H1 (cell line): ENCODE measurements around the gene MSL3B.

Experiments
- CTCF ChIA-PET: fragments of 300-600 bp; sonication (Branson Sonifier 250); formaldehyde crosslinking; loops from one replicate; lab custom pipeline; 2021; ENCODE audit not compliant: partially characterized antibody; lab: Charles Lee
- POLR2A ChIA-PET: fragments of 300-600 bp; sonication (Branson Sonifier 250); formaldehyde crosslinking; loops from one replicate; lab custom pipeline; 2021; ENCODE audit warnings: inconsistent platforms; ENCODE audit not compliant: partially characterized antibody; lab: Charles Lee
- DNase-seq, 2 experiments: peaks; one replicate each; pipeline versions ENCODE4 v3.0.0 to v3.0.0-alpha.2; 2010 to 2022; ENCODE audit warnings: low spot score in 2 of 2, low read depth in 1 of 2, mixed read lengths in 1 of 2
- FAIRE-seq: peaks from 2 replicates; lab custom pipeline; 2011; peaks lifted over from hg19 to GRCh38; lab: Jason Lieb, UNC
- H2AFZ ChIP-seq: 2 replicates; pipeline ENCODE4 v1.8.1; 2012; ENCODE audit warnings: low read length, inconsistent platforms
- H2AK5ac ChIP-seq: 2 replicates; pipeline ENCODE4 v1.6.1; 2013; ENCODE audit warnings: low read depth, low read length
- H2BK120ac ChIP-seq: replicated peaks from 2 replicates; pipeline ENCODE3; 2013; ENCODE audit warnings: low read depth, low read length, inconsistent platforms
- H2BK12ac ChIP-seq: 2 replicates; pipeline ENCODE4 v1.6.1; 2013; ENCODE audit warnings: low read depth, low read length
- H2BK15ac ChIP-seq: 2 replicates; pipeline ENCODE4 v1.6.1; 2013; ENCODE audit warnings: low read length
- H2BK20ac ChIP-seq: 2 replicates; pipeline ENCODE4 v1.6.1; 2013; ENCODE audit warnings: low read length
- H2BK5ac ChIP-seq: 2 replicates; pipeline ENCODE4 v1.6.1; 2013; ENCODE audit warnings: low read depth, low read length
- H3K14ac ChIP-seq: 2 replicates; pipeline ENCODE4 v1.6.1; 2013; ENCODE audit warnings: inconsistent platforms; ENCODE audit not compliant: insufficient read length
- H3K18ac ChIP-seq: 2 replicates; pipeline ENCODE4 v1.6.1; 2013; ENCODE audit warnings: low read length; ENCODE audit errors: extremely low read depth
- H3K23ac ChIP-seq: 2 replicates; pipeline ENCODE4 v1.6.1; 2013; ENCODE audit warnings: inconsistent platforms; ENCODE audit not compliant: insufficient read length
- H3K23me2 ChIP-seq: 2 replicates; pipeline ENCODE4 v1.6.1; 2013; ENCODE audit warnings: low read depth, low read length
- H3K27ac ChIP-seq: 2 replicates; pipeline ENCODE4 v1.6.1; 2011; ENCODE audit warnings: low read depth, low read length, inconsistent platforms
- H3K27me3 ChIP-seq, 4 experiments: replicated peaks in 1 of 4; 1 replicate in 1 of 4; 2 replicates in 3 of 4; pipeline versions ENCODE4 v1.6.1 to v1.8.1; 2011 to 2013; ENCODE audit warnings: low read length in 3 of 4, mild to moderate bottlenecking in 3 of 4, inconsistent platforms in 2 of 4, mixed read lengths in 2 of 4, moderate library complexity in 1 of 4; ENCODE audit not compliant: control insufficient read depth in 3 of 4, insufficient read depth in 3 of 4; ENCODE audit errors: extremely low read depth in 1 of 4
- H3K36me3 ChIP-seq, 4 experiments: 2 replicates each; pipeline versions ENCODE4 v1.6.1 to v1.8.1; 2011 to 2013; ENCODE audit warnings: mild to moderate bottlenecking in 4 of 4, low read length in 3 of 4, moderate library complexity in 2 of 4, control low read depth in 1 of 4, inconsistent platforms in 1 of 4; ENCODE audit not compliant: insufficient read depth in 4 of 4, control insufficient read depth in 2 of 4
- H3K4ac ChIP-seq: replicated peaks from 2 replicates; pipeline ENCODE3; 2013; ENCODE audit warnings: low read length, low read depth, mixed read lengths, inconsistent platforms; ENCODE audit not compliant: insufficient read length
- H3K4me1 ChIP-seq, 4 experiments: replicated peaks in 1 of 4; 1 replicate in 1 of 4; 2 replicates in 3 of 4; pipeline versions ENCODE4 v1.6.1 to v1.8.1; 2011 to 2013; ENCODE audit warnings: low read length in 3 of 4, inconsistent platforms in 2 of 4, mixed read lengths in 1 of 4; ENCODE audit not compliant: insufficient read depth in 4 of 4, control insufficient read depth in 3 of 4
- H3K4me2 ChIP-seq, 2 experiments: 2 replicates each; pipeline versions ENCODE4 v1.6.1 to v1.8.1; 2011 to 2013; ENCODE audit warnings: low read depth in 2 of 2, low read length in 2 of 2, control low read depth in 1 of 2, inconsistent platforms in 1 of 2, mild to moderate bottlenecking in 1 of 2; ENCODE audit not compliant: insufficient read depth in 1 of 2
- H3K4me3 ChIP-seq, 4 experiments: fragments of 200-600, 300-600 bp in 1 of 4; sonication (generic), shearing (Covaris generic), sonication (Bioruptor Twin) in 1 of 4; 2 replicates each; pipeline versions ENCODE4 v1.5.1 to v1.8.1; 2011 to 2016; ENCODE audit warnings: low read length in 4 of 4, low read depth in 3 of 4, control low read depth in 2 of 4, inconsistent platforms in 2 of 4, mild to moderate bottlenecking in 2 of 4, mixed read lengths in 1 of 4, moderate library complexity in 1 of 4; ENCODE audit not compliant: insufficient read depth in 2 of 4; ENCODE audit errors: extremely low read depth in 1 of 4
- H3K56ac ChIP-seq: replicated peaks from 2 replicates; pipeline ENCODE3; 2013; ENCODE audit warnings: low read depth, mild to moderate bottlenecking, mixed read lengths, low read length, inconsistent platforms; ENCODE audit not compliant: insufficient read length
- H3K79me1 ChIP-seq: 2 replicates; pipeline ENCODE4 v1.6.1; 2013; ENCODE audit warnings: low read depth, low read length, control low read depth
- H3K79me2 ChIP-seq, 2 experiments: 2 replicates each; pipeline versions ENCODE4 v1.6.1 to v1.8.1; 2012 to 2013; ENCODE audit warnings: low read length in 2 of 2, mild to moderate bottlenecking in 2 of 2, inconsistent platforms in 1 of 2; ENCODE audit not compliant: insufficient read depth in 2 of 2, control insufficient read depth in 1 of 2
- H3K9ac ChIP-seq, 4 experiments: replicated peaks in 1 of 4; 1 replicate in 1 of 4; 2 replicates in 3 of 4; pipeline versions ENCODE4 v1.6.1 to v1.8.1; 2011 to 2013; ENCODE audit warnings: low read depth in 3 of 4, low read length in 3 of 4, control low read depth in 2 of 4, mild to moderate bottlenecking in 2 of 4, moderate library complexity in 2 of 4, inconsistent platforms in 1 of 4; ENCODE audit errors: extremely low read depth in 1 of 4
- H3K9me3 ChIP-seq, 2 experiments: 2 replicates each; pipeline versions ENCODE4 v1.6.1 to v1.8.1; 2012 to 2013; ENCODE audit warnings: mild to moderate bottlenecking in 2 of 2, moderate library complexity in 2 of 2, control low read depth in 1 of 2, inconsistent platforms in 1 of 2, low read depth in 1 of 2, low read length in 1 of 2, mixed read lengths in 1 of 2; ENCODE audit not compliant: insufficient read depth in 2 of 2
- H4K20me1 ChIP-seq, 2 experiments: replicated peaks in 1 of 2; 2 replicates each; pipeline versions ENCODE3 to v1.8.1; 2011 to 2013; ENCODE audit warnings: inconsistent platforms in 2 of 2, low read length in 2 of 2, mild to moderate bottlenecking in 1 of 2; ENCODE audit not compliant: insufficient read depth in 2 of 2, control insufficient read depth in 1 of 2
- H4K5ac ChIP-seq: 2 replicates; pipeline ENCODE4 v1.6.1; 2013; ENCODE audit warnings: low read length, low read depth, mixed read lengths, inconsistent platforms; ENCODE audit not compliant: insufficient read length
- H4K8ac ChIP-seq: 2 replicates; pipeline ENCODE4 v1.8.0; 2013; ENCODE audit warnings: mild to moderate bottlenecking, moderate library complexity, low read length, inconsistent platforms; ENCODE audit not compliant: insufficient read depth; ENCODE audit errors: extremely low read depth
- H4K91ac ChIP-seq: replicated peaks from 2 replicates; pipeline ENCODE3; 2013; ENCODE audit warnings: low read length, mixed read lengths, inconsistent platforms; ENCODE audit not compliant: insufficient read length
- BACH1 ChIP-seq: IDR thresholded peaks from 2 replicates; pipeline ENCODE4 v1.6.1; 2012; ENCODE audit warnings: low read length, improper control_type of control experiment
- CEBPB ChIP-seq: IDR thresholded peaks from 2 replicates; pipeline ENCODE4 v1.6.1; 2012; ENCODE audit warnings: low read depth, low read length
- EGR1 ChIP-seq: IDR thresholded peaks from 2 replicates; pipeline ENCODE4 v1.6.1; 2011; ENCODE audit warnings: low read depth, low read length, borderline replicate concordance
- EZH2 ChIP-seq: fragments of 200-600 bp; sonication (generic); IDR thresholded peaks from 2 replicates; pipeline ENCODE4 v1.7.1; 2012; ENCODE audit warnings: low read depth, mild to moderate bottlenecking, moderate library complexity, low read length, inconsistent platforms; ENCODE audit not compliant: severe bottlenecking
- GTF2F1 ChIP-seq: IDR thresholded peaks from 2 replicates; pipeline ENCODE4 v1.6.1; 2012; ENCODE audit warnings: low read depth, low read length, improper control_type of control experiment, borderline replicate concordance
- HDAC2 ChIP-seq, 2 experiments: fragments of 300-600 bp in 1 of 2; sonication (generic) in 1 of 2; IDR thresholded peaks; 2 replicates each; pipeline ENCODE4 v1.6.1; 2011 to 2012; ENCODE audit warnings: low read depth in 2 of 2, low read length in 2 of 2, mild to moderate bottlenecking in 2 of 2, moderate library complexity in 2 of 2, borderline replicate concordance in 1 of 2, inconsistent platforms in 1 of 2
- JUN ChIP-seq: IDR thresholded peaks from 2 replicates; pipeline ENCODE4 v1.6.1; 2011; ENCODE audit warnings: low read depth, mild to moderate bottlenecking, improper control_type of control experiment, low read length
- RBBP5 ChIP-seq: IDR thresholded peaks from 2 replicates; pipeline ENCODE4 v1.7.1; 2012; ENCODE audit warnings: low read depth, mild to moderate bottlenecking, inconsistent platforms, low read length, moderate library complexity, borderline replicate concordance
- SIN3A ChIP-seq, 2 experiments: IDR thresholded peaks in 1 of 2; conservative IDR thresholded peaks in 1 of 2; 2 replicates each; pipeline ENCODE4 v1.6.1; 2011 to 2012; ENCODE audit warnings: low read length in 2 of 2, improper control_type of control experiment in 1 of 2, low read depth in 1 of 2, mild to moderate bottlenecking in 1 of 2
- SP4 ChIP-seq: IDR thresholded peaks from 2 replicates; pipeline ENCODE4 v1.6.1; 2012; ENCODE audit warnings: low read length, inconsistent platforms
- SRF ChIP-seq: IDR thresholded peaks from 2 replicates; pipeline ENCODE4 v1.6.1; 2011; ENCODE audit warnings: mild to moderate bottlenecking, low read depth, low read length, moderate library complexity
- TBP ChIP-seq: IDR thresholded peaks from 2 replicates; pipeline ENCODE4 v1.6.1; 2011; ENCODE audit warnings: low read depth, low read length, improper control_type of control experiment
- YY1 ChIP-seq: IDR thresholded peaks from 2 replicates; pipeline ENCODE4 v1.6.1; 2011; ENCODE audit warnings: low read depth, mild to moderate bottlenecking, low read length
- ZNF274 ChIP-seq: IDR thresholded peaks from 2 replicates; pipeline ENCODE4 v1.7.0; 2012; ENCODE audit warnings: low read length, borderline replicate concordance; ENCODE audit errors: extremely low read depth
- WGBS, 2 experiments: shearing (Covaris generic) in 1 of 2; methylation state at CpG; one replicate each; pipeline versions ENCODE4 v1.1.6 to v1.1.7; 2013 to 2015; ENCODE audit warnings: low lambda C conversion rate in 2 of 2, mixed read lengths in 2 of 2, inconsistent platforms in 1 of 2, low coverage in 1 of 2, missing lambda C conversion rate in 1 of 2; ENCODE audit not compliant: insufficient replicate concordance in 2 of 2, insufficient coverage in 1 of 2, insufficient read length in 1 of 2; ENCODE audit errors: extremely low coverage in 1 of 2, missing lambda C conversion rate in 1 of 2; 5-methylcytosine and 5-hydroxymethylcytosine counted together

The MSL3B gene

DNA sequence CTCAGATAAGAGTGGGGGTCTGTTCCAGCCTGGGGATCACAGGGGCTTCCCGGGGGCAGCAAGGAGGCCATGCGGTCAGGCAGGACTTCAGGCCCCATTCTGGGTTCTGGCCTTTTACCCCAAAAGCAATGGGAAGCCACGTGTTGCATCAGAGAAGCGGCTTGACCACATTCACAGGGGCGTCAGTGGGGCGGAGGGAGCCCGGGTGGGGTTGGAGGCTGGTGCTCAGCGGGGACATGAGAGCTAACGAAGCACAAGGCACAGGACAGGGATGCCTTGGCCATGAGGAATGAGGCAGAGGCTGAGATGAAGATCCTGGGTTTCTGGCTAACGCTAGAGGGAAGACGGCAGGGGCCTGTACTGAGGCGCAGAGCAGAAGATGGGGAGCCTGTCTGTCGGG is 19.9 kb downstream of the MSL3B start:
- peaks cover 9 to 23% of the 10 kb centered on the region in 2 experiments for H4K20me1 ChIP-seq
- H2AFZ ChIP-seq, result no peak overlapping the region
- WGBS, 2 experiments, result 95% methylated on average over 13 of the region's 13 CpGs; no CpG with 5 or more reads in 1 of the 2 experiments
- H3K23ac ChIP-seq, result no peak overlapping the region
- no peak overlapping the region for H3K14ac ChIP-seq
- POLR2A ChIA-PET, result interaction anchor here (0.8 to 1.7 kb wide), 3 partner anchors 10 to 15 kb away, joined by 3 to 4 read pairs (median 3); no protein-coding TSS in a partner anchor
- no peak overlapping the region for H3K56ac ChIP-seq
- H3K9ac ChIP-seq, result no peak overlapping the region
- no peak overlapping the region for H2BK20ac ChIP-seq
- H2BK5ac ChIP-seq, result no peak overlapping the region
- H3K27me3 ChIP-seq, result no peaks in the 10 kb centered on the region
- no peak overlapping the region for H3K18ac ChIP-seq
- peaks cover 3% of the 10 kb centered on the region; the same call in 1 of the 2 replicates for H3K79me1 ChIP-seq
- DNase-seq (peak in 1 of 2 experiments; percentile 29), FAIRE-seq (no peak)
- no peaks in the 10 kb centered on the region for H3K9me3 ChIP-seq
- peaks cover 62 to 98% (median 79%) of the 10 kb centered on the region in 4 experiments for H3K36me3 ChIP-seq
- H2BK15ac ChIP-seq, result no peak overlapping the region
- no peak overlapping the region for H2BK120ac ChIP-seq
- H3K4ac ChIP-seq, result no peak overlapping the region
- H3K4me1 ChIP-seq, result peaks cover 0 to 4% (median 2%) of the 10 kb centered on the region in 4 experiments; a peak in 4 of 7 replicates
- CTCF ChIA-PET, result interaction anchor here (1.4 kb wide), 1 partner anchor 19 kb away, joined by 4 read pairs; no protein-coding TSS in a partner anchor
- H3K4me2 ChIP-seq, result no peak overlapping the region
- H4K5ac ChIP-seq, result no peak overlapping the region
- no peak overlapping the region for H2AK5ac ChIP-seq
- H2BK12ac ChIP-seq, result no peak overlapping the region
- H3K4me3 ChIP-seq, result no peak overlapping the region
- H3K79me2 ChIP-seq, result peaks cover 21 to 49% of the 10 kb centered on the region in 2 experiments
- no peak overlapping the region for H4K91ac ChIP-seq
- H3K23me2 ChIP-seq, result peaks cover 2% of the 10 kb centered on the region
- peak overlapping the region; percentile 12; the same call in 1 of the 2 replicates for H4K8ac ChIP-seq
- no peak overlapping the region for H3K27ac ChIP-seq
- no peak for TF ChIP-seq ZNF274
- no peak for TF ChIP-seq GTF2F1
- no peak for TF ChIP-seq YY1
- no peak for TF ChIP-seq SP4
- no peak for TF ChIP-seq EZH2
- TF ChIP-seq CEBPB, result no peak
- no peak for TF ChIP-seq SRF
- TF ChIP-seq TBP, result no peak
- no peak for TF ChIP-seq SIN3A (conservative IDR thresholded peaks at IDR 0.05 in 1 of 2, IDR thresholded peaks at IDR 0.05 in 1 of 2; ENCODE audit: low read depth in 1 of 2, low read length in 2 of 2)
- no peak for TF ChIP-seq HDAC2 (IDR thresholded peaks at IDR 0.05; ENCODE audit: borderline replicate concordance in 1 of 2, low read depth in 2 of 2, low read length in 2 of 2)
- TF ChIP-seq JUN, result no peak
- no peak for TF ChIP-seq BACH1
- TF ChIP-seq EGR1, result no peak
- no peak for TF ChIP-seq RBBP5
